Lower leg skin (tissue), 3 donors: ENCODE measurements around the gene RIPK1.

Experiments
- POLR2A ChIP-seq, 2 donors: fragments of 450-650 bp; IDR thresholded peaks; one replicate each; pipeline ENCODE4 v1.6.1; 2016 to 2017; ENCODE audit warnings: antibody characterized with exemption in 2 of 2, mild to moderate bottlenecking in 1 of 2, moderate library complexity in 1 of 2
- TF ChIP-seq, protein P1 (sequence below), 3 donors: fragments of 450-650 bp; IDR thresholded peaks; one replicate each; pipeline ENCODE4 v1.5.1; 2016; ENCODE audit warnings: antibody characterized with exemption in 3 of 3, mild to moderate bottlenecking in 3 of 3, moderate library complexity in 2 of 3

DNA sequence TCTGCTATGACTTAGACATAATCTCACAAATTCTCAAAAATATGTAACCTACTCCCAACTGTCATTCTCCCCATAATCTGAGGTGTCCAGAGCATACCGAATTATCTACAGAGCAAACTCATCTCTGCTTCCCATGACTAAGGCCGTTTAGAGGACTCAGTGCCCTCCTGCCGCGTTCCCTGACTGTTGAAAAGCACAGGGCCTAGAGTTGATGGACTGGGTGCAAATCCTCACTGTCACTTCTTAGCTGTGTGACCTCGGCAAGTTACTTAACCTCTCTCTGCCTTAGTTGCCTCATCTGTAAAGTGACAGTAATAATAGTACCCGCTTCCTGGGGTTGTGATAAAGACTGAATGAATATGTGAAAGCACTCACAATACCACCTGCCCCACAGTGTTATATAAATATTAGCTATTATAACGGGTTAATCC, 93.8 kb downstream of the RIPK1 start:
- TF ChIP-seq, protein P1, sequence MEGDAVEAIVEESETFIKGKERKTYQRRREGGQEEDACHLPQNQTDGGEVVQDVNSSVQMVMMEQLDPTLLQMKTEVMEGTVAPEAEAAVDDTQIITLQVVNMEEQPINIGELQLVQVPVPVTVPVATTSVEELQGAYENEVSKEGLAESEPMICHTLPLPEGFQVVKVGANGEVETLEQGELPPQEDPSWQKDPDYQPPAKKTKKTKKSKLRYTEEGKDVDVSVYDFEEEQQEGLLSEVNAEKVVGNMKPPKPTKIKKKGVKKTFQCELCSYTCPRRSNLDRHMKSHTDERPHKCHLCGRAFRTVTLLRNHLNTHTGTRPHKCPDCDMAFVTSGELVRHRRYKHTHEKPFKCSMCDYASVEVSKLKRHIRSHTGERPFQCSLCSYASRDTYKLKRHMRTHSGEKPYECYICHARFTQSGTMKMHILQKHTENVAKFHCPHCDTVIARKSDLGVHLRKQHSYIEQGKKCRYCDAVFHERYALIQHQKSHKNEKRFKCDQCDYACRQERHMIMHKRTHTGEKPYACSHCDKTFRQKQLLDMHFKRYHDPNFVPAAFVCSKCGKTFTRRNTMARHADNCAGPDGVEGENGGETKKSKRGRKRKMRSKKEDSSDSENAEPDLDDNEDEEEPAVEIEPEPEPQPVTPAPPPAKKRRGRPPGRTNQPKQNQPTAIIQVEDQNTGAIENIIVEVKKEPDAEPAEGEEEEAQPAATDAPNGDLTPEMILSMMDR (IDR thresholded peaks at IDR 0.05): no peak
- TF ChIP-seq POLR2A (IDR thresholded peaks at IDR 0.05): no peak
